ENCODE data around the gene WNT2B. TPM values are rescaled to one million over a fixed set of nuclear protein-coding genes. Genes with fewer than 3 reads are reported as not detected.
A peak's percentile ranks its signal among the peaks of the same experiment; 100 is the strongest.

WNT2B gene
- total RNA-seq, 1 experiment from 2014 or later: 14.7 TPM

DNA sequence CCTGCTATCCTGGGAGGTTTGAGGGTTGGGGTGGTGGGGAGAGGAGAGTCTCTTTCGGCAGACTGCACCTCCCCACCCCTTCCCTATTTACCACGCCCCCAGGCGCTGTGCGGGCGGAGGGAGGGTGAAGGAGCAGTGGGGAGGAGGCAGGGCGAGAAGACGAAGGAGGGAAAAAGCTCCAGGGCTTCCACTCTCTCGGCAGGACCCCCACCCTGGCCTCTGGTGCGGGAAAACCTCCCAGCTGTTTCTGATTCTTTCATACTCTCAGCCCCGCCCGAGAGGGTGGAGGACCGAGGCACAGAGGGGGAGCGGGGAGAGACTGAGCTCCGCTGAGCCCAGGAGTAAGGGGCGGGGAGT is 866 bp upstream of the WNT2B start:
- H3K36me3 ChIP-seq: peaks cover 3% of the 10 kb centered on the region; the same call in 1 of the 2 replicates
- H3K4me3 ChIP-seq: peak overlapping the region; percentile 65
- DNase-seq (ENCODE audit: low read depth in 1 of 2, low spot score in 2 of 2): no peak
- no peaks in the 10 kb centered on the region for H3K27me3 ChIP-seq (replicated peaks)
- peaks cover 86% of the 10 kb centered on the region for H3K4me1 ChIP-seq (replicated peaks)
- H3K27ac ChIP-seq: no peak overlapping the region
- peaks cover 6% of the 10 kb centered on the region; the same call in 1 of the 2 replicates for H3K9me3 ChIP-seq (replicated peaks)

DNA sequence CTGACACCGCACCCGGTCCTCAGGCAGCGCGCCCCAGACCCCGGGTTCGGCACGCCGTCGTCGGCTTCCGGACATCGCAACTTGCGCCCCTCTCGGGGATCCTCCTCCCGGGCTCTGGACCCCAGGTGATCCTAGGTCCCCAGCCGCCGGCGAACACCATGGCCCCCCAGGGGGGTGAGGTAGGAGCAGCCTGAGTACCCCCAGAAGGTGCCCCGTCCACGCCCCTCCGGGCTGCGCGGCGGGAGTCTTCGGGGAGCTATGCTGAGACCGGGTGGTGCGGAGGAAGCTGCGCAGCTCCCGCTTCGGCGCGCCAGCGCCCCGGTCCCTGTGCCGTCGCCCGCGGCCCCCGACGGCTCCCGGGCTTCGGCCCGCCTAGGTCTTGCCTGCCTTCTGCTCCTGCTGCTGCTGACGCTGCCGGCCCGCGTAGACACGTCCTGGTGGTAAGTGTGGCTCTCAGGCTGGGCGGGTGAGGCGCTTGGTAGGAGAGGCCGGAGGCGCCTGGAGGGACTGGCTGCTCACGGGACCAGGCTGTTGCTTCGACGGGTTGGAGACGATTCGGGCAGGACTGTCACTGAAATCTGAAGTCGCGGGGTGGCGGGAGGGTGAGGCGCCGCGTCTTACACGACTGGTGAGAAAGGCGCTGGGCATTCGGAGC is 367 bp downstream of the WNT2B start:
- no peaks in the 10 kb centered on the region for H3K27me3 ChIP-seq (replicated peaks)

DNA sequence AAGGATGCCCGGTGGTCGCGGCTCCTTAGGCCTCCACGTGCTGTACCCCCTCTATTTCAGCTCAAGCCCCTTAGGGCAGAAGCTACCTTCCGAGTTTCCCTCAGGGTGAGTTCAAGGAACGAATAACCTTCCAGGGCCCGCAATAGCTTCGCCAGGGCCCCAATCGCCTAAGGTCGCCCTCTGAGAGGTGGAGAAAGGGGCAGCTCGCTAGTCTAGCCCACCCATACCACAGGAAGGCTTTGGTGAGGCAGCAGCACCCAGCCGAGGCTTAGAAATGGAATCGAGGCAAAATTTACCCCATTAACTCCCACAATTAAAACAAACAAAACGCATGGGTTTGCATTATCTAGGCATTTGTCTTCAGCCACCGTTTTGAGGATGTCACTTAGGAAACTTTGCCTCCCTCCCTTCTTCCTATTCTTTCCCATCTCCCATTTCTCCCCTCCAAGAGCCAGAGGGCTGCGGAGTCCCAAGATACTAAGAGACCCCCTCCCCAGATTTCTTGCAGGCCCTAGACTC is 954 bp downstream of the WNT2B start:
- Histone ChIP-seq H3K36me3 (peaks cover 3% of the 10 kb centered on the region; the same call in 1 of the 2 replicates), H3K4me3 (peak overlapping the region; percentile 65), H3K27me3 (replicated peaks) (no peaks in the 10 kb centered on the region), H3K9me3 (replicated peaks) (peaks cover 6% of the 10 kb centered on the region; the same call in 1 of the 2 replicates), H3K4me1 (replicated peaks) (peaks cover 86% of the 10 kb centered on the region), H3K27ac (no peak overlapping the region)
- no peak for DNase-seq (ENCODE audit: low read depth in 1 of 2, low spot score in 2 of 2)

More for the DNA sequence above, 367 bp downstream of the WNT2B start:
- Histone ChIP-seq H3K36me3 (peaks cover 3% of the 10 kb centered on the region; the same call in 1 of the 2 replicates), H3K27ac (no peak overlapping the region), H3K4me1 (replicated peaks) (peaks cover 86% of the 10 kb centered on the region), H3K9me3 (replicated peaks) (peaks cover 6% of the 10 kb centered on the region; the same call in 1 of the 2 replicates), H3K4me3 (peak overlapping the region; percentile 65)
- DNase-seq (ENCODE audit: low read depth in 1 of 2, low spot score in 2 of 2): no peak

GRCh38 chr1:112510340-112510739 is 1.6 kb downstream of the WNT2B start:
- no peaks in the 10 kb centered on the region for H3K27me3 ChIP-seq (replicated peaks)
- peaks cover 6% of the 10 kb centered on the region; the same call in 1 of the 2 replicates for H3K9me3 ChIP-seq (replicated peaks)

DNA sequence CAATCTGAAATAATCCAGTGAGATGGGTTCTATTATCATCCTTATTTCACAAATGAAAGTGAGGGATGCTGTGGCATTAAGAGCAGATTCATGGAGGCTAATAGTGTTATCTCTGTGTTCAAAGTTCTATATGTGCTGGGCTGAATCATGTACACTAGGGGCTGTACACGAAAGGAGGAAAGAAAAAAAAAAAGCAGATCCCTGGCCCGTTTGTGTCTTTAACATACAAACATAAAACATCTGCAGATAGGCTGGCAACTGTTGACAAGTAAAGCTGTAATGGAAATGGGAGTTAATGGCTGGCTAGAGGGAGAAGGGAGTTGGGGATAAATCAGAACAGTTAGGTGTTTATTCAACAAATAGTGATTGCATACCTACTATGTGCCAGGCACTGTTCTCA is 3.1 kb downstream of the WNT2B start:
- Histone ChIP-seq H3K27me3 (replicated peaks) (no peaks in the 10 kb centered on the region), H3K4me3 (no peak overlapping the region), H3K4me1 (replicated peaks) (peaks cover 82% of the 10 kb centered on the region), H3K9me3 (replicated peaks) (peaks cover 6% of the 10 kb centered on the region; the same call in 1 of the 2 replicates), H3K27ac (no peak overlapping the region), H3K36me3 (peaks cover 11% of the 10 kb centered on the region)
- no peak for DNase-seq (ENCODE audit: low read depth in 1 of 2, low spot score in 2 of 2)

More at GRCh38 chr1:112510340-112510739, 1.6 kb downstream of the WNT2B start:
- peaks cover 3% of the 10 kb centered on the region; the same call in 1 of the 2 replicates for H3K36me3 ChIP-seq
- H3K27ac ChIP-seq: no peak overlapping the region
- no peak overlapping the region for H3K4me3 ChIP-seq
- DNase-seq (ENCODE audit: low read depth in 1 of 2, low spot score in 2 of 2): no peak
- peaks cover 86% of the 10 kb centered on the region for H3K4me1 ChIP-seq (replicated peaks)

- H3K9me3 ChIP-seq (replicated peaks): peaks cover 6% of the 10 kb centered on the region; the same call in 1 of the 2 replicates
- peaks cover 22% of the 10 kb centered on the region for H3K36me3 ChIP-seq
- no peak overlapping the region for H3K4me3 ChIP-seq
- H3K4me1 ChIP-seq (replicated peaks): peaks cover 73% of the 10 kb centered on the region
- no peaks in the 10 kb centered on the region for H3K27me3 ChIP-seq (replicated peaks)
- H3K27ac ChIP-seq: peak overlapping the region; percentile 62
- peak; percentile 83 to 85 for DNase-seq (ENCODE audit: low read depth in 1 of 2, low spot score in 2 of 2)
These were observed 4.5 kb downstream of the WNT2B start for GRCh38 chr1:112513112-112513870.

- Histone ChIP-seq H3K4me3 (no peak overlapping the region), H3K27ac (0 out of 2 replicates have a peak overlapping the region, but pooled peaks have one; percentile 6), H3K36me3 (peaks cover 19% of the 10 kb centered on the region), H3K4me1 (replicated peaks) (peaks cover 57% of the 10 kb centered on the region), H3K27me3 (replicated peaks) (no peaks in the 10 kb centered on the region), H3K9me3 (replicated peaks) (no peaks in the 10 kb centered on the region)
- no peak for DNase-seq (ENCODE audit: low read depth in 1 of 2, low spot score in 2 of 2)
These were observed 6.1 kb downstream of the WNT2B start for GRCh38 chr1:112514901-112515300.

DNA sequence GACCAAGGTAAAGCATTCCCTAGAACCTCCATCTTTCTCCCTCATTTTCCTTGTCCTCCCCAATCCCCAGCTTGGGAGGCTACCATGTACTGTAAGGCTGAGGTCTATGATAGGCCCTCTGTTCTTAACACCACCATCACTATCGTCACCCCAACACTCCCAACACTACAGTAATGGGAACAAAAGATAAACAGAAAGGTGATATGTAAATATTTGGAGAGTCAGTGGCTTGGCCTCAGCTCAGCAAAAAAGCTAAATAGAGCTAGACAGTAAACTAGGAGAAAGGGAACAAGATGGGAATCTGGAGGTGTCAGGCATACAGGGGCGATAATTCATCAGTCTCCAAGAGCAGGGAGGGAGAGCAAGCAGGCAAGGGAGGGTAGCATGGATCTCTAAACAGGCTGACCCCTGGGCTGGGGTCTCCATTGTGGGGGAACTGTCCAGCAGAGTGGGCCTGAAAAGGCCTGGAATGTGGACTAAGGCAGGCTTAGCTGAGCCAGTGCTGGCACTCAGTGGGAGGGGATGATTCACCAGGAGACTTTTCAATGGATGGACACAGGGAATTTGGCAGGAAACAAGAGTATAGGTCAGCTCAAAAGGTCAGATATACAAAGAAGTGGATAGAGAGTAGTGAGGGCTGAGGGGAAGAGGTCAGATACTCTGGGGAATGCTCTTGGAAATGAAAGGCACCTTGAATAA is 6.7 kb downstream of the WNT2B start:
- peak in 1 of 2 experiments; percentile 58 for DNase-seq (ENCODE audit: low read depth in 1 of 2, low spot score in 2 of 2)
- Histone ChIP-seq H3K4me1 (replicated peaks) (peaks cover 52% of the 10 kb centered on the region), H3K9me3 (replicated peaks) (no peaks in the 10 kb centered on the region), H3K4me3 (no peak overlapping the region), H3K27ac (0 out of 2 replicates have a peak overlapping the region, but pooled peaks have one; percentile 6), H3K36me3 (peaks cover 24% of the 10 kb centered on the region), H3K27me3 (replicated peaks) (no peaks in the 10 kb centered on the region)

DNA sequence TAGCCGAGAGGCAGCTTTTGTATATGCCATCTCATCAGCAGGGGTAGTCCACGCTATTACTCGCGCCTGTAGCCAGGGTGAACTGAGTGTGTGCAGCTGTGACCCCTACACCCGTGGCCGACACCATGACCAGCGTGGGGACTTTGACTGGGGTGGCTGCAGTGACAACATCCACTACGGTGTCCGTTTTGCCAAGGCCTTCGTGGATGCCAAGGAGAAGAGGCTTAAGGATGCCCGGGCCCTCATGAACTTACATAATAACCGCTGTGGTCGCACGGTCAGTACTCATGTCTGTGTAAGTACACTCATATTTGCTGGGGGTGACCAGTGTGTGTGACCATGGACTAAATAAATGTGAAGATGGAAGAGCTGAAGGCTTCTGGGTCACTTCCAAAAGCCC is 7.4 kb downstream of the WNT2B start:
- no peak for DNase-seq (ENCODE audit: low read depth in 1 of 2, low spot score in 2 of 2)
- H3K27me3 ChIP-seq (replicated peaks): no peaks in the 10 kb centered on the region
- H3K36me3 ChIP-seq: peaks cover 29% of the 10 kb centered on the region
- no peak overlapping the region for H3K4me3 ChIP-seq
- H3K4me1 ChIP-seq (replicated peaks): peaks cover 51% of the 10 kb centered on the region
- H3K27ac ChIP-seq: no peak overlapping the region
- no peaks in the 10 kb centered on the region for H3K9me3 ChIP-seq (replicated peaks)

DNA sequence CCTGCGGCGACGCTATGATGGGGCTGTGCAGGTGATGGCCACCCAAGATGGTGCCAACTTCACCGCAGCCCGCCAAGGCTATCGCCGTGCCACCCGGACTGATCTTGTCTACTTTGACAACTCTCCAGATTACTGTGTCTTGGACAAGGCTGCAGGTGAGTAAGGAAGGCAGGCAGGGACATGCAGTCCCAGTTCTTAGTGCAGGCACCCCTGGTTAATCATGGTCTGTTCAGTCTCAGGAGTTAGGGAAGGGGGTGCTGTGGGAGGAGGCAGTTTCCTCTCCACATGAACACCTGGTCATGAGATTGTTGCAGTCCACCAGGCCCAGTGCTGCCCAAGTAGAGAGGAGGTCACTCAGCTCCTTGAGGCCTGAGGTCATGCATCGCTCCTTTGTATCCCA is 8.5 kb downstream of the WNT2B start:
- H3K9me3 ChIP-seq (replicated peaks): no peaks in the 10 kb centered on the region
- no peak overlapping the region for H3K27ac ChIP-seq
- no peak overlapping the region for H3K4me3 ChIP-seq
- H3K4me1 ChIP-seq (replicated peaks): peaks cover 51% of the 10 kb centered on the region
- no peaks in the 10 kb centered on the region for H3K27me3 ChIP-seq (replicated peaks)
- peaks cover 38% of the 10 kb centered on the region for H3K36me3 ChIP-seq
- no peak for DNase-seq (ENCODE audit: low read depth in 1 of 2, low spot score in 2 of 2)

GRCh38 chr1:112517646-112518045 is 8.9 kb downstream of the WNT2B start:
- H3K27ac ChIP-seq: no peak overlapping the region

GRCh38 chr1:112518186-112518585 is 9.4 kb downstream of the WNT2B start:
- Histone ChIP-seq H3K27ac (no peak overlapping the region), H3K4me3 (no peak overlapping the region)
- DNase-seq (ENCODE audit: low read depth in 1 of 2, low spot score in 2 of 2): no peak

More at GRCh38 chr1:112517646-112518045, 8.9 kb downstream of the WNT2B start:
- Histone ChIP-seq H3K9me3 (replicated peaks) (no peaks in the 10 kb centered on the region), H3K4me1 (replicated peaks) (peaks cover 51% of the 10 kb centered on the region), H3K4me3 (no peak overlapping the region), H3K36me3 (peaks cover 38% of the 10 kb centered on the region), H3K27me3 (replicated peaks) (no peaks in the 10 kb centered on the region)
- DNase-seq (ENCODE audit: low read depth in 1 of 2, low spot score in 2 of 2): no peak

GRCh38 chr1:112520166-112520565 is 11.4 kb downstream of the WNT2B start:
- Histone ChIP-seq H3K27ac (no peak overlapping the region), H3K4me1 (replicated peaks) (peaks cover 51% of the 10 kb centered on the region), H3K4me3 (no peak overlapping the region), H3K27me3 (replicated peaks) (no peaks in the 10 kb centered on the region), H3K36me3 (peaks cover 46% of the 10 kb centered on the region), H3K9me3 (replicated peaks) (no peaks in the 10 kb centered on the region)
- DNase-seq (ENCODE audit: low read depth in 1 of 2, low spot score in 2 of 2): no peak

More at GRCh38 chr1:112518186-112518585, 9.4 kb downstream of the WNT2B start:
- Histone ChIP-seq H3K9me3 (replicated peaks) (no peaks in the 10 kb centered on the region), H3K4me1 (replicated peaks) (peaks cover 51% of the 10 kb centered on the region), H3K36me3 (peaks cover 41% of the 10 kb centered on the region), H3K27me3 (replicated peaks) (no peaks in the 10 kb centered on the region)

All from SJSA1 (cell line).